ENCODE data around the gene ZNF444. TPM values are rescaled to one million over a fixed set of nuclear protein-coding genes. Genes with fewer than 3 reads are reported as not detected.

Gene ZNF444
- total and polyA plus RNA-seq, 9 of the 15 experiments (the other 6 are each of a cell fraction or from before 2014, with no cell fraction given), result 0.39 to 40.0 (median 6.9) TPM

DNA sequence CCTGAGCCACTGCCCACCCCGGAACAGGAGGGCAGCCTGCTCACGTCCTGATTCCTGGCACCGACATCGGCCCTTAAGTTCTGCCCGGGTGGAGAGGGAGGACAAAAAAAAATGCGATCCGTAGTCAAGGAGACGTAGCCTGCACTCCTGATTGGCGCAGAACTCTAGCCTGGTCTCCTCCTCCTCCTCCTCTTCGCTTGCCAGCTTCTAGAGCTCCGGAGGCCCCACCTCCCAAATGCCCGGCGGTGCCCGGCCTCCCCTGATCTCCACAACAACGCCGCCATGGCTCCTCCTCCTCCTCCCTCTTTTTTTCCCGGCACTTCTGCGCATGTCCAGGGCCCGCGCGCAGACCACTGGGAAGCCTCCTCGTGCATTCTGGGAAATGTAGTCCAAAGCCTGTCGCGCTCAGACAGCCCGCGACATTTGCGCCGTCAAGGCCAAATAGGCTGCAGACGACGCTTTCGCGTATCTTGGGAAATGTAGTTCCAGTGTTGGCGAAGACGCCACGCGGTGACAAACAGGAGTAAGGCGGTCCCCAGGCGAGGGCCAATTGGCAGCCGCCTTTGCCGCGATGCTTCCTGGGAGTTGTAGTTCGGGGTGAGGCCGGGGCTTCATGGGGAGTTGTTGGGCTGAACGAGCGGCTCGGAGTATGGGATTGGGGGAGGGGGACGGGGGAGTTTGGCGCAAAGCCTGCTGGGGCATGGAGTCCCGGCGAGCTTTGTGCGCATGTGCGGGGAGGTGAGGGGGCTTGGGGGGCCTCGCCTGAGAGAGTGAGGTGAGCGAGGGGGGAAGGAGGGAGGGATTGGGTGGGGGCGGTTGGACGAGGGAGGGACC is at the start of gene ZNF444 (continued):
- TF ChIP-seq ZBTB9 (CRISPR knock-in tag; IDR thresholded peaks at IDR 0.05), result 0 out of 2 replicates have a peak, but pooled peaks have one; percentile 86
- no peak for TF ChIP-seq MCM5 (IDR thresholded peaks at IDR 0.05; ENCODE audit: low read depth)
- no peak for TF ChIP-seq CCAR2 (IDR thresholded peaks at IDR 0.05; ENCODE audit: low read depth, low read length)
- peak; percentile 68 for TF ChIP-seq GABPA (tag; conservative IDR thresholded peaks at IDR 0.05; ENCODE audit: low read depth)
- TF ChIP-seq, protein P1, sequence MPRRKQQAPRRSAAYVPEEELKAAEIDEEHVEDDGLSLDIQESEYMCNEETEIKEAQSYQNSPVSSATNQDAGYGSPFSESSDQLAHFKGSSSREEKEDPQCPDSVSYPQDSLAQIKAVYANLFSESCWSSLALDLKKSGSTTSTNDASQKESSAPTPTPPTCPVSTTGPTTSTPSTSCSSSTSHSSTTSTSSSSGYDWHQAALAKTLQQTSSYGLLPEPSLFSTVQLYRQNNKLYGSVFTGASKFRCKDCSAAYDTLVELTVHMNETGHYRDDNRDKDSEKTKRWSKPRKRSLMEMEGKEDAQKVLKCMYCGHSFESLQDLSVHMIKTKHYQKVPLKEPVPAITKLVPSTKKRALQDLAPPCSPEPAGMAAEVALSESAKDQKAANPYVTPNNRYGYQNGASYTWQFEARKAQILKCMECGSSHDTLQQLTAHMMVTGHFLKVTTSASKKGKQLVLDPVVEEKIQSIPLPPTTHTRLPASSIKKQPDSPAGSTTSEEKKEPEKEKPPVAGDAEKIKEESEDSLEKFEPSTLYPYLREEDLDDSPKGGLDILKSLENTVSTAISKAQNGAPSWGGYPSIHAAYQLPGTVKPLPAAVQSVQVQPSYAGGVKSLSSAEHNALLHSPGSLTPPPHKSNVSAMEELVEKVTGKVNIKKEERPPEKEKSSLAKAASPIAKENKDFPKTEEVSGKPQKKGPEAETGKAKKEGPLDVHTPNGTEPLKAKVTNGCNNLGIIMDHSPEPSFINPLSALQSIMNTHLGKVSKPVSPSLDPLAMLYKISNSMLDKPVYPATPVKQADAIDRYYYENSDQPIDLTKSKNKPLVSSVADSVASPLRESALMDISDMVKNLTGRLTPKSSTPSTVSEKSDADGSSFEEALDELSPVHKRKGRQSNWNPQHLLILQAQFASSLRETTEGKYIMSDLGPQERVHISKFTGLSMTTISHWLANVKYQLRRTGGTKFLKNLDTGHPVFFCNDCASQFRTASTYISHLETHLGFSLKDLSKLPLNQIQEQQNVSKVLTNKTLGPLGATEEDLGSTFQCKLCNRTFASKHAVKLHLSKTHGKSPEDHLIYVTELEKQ (CRISPR knock-in tag; IDR thresholded peaks at IDR 0.05), result no peak
- TF ChIP-seq, protein P2, sequence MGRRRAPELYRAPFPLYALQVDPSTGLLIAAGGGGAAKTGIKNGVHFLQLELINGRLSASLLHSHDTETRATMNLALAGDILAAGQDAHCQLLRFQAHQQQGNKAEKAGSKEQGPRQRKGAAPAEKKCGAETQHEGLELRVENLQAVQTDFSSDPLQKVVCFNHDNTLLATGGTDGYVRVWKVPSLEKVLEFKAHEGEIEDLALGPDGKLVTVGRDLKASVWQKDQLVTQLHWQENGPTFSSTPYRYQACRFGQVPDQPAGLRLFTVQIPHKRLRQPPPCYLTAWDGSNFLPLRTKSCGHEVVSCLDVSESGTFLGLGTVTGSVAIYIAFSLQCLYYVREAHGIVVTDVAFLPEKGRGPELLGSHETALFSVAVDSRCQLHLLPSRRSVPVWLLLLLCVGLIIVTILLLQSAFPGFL (CRISPR knock-in tag; IDR thresholded peaks at IDR 0.05), result no peak
- no peak for TF ChIP-seq TCF7 (IDR thresholded peaks at IDR 0.05; ENCODE audit: borderline replicate concordance)
- no peak for TF ChIP-seq NCOA6 (IDR thresholded peaks at IDR 0.05)
- TF ChIP-seq ZKSCAN1 (IDR thresholded peaks at IDR 0.05; ENCODE audit: low read depth, low read length), result no peak
- no peak for TF ChIP-seq HIVEP1 (CRISPR knock-in tag; IDR thresholded peaks at IDR 0.05)
- no peak for TF ChIP-seq CAMTA2 (CRISPR knock-in tag; conservative IDR thresholded peaks at IDR 0.05)
- no peak for TF ChIP-seq E2F3 (CRISPR knock-in tag; IDR thresholded peaks at IDR 0.05)
- TF ChIP-seq, protein P3, sequence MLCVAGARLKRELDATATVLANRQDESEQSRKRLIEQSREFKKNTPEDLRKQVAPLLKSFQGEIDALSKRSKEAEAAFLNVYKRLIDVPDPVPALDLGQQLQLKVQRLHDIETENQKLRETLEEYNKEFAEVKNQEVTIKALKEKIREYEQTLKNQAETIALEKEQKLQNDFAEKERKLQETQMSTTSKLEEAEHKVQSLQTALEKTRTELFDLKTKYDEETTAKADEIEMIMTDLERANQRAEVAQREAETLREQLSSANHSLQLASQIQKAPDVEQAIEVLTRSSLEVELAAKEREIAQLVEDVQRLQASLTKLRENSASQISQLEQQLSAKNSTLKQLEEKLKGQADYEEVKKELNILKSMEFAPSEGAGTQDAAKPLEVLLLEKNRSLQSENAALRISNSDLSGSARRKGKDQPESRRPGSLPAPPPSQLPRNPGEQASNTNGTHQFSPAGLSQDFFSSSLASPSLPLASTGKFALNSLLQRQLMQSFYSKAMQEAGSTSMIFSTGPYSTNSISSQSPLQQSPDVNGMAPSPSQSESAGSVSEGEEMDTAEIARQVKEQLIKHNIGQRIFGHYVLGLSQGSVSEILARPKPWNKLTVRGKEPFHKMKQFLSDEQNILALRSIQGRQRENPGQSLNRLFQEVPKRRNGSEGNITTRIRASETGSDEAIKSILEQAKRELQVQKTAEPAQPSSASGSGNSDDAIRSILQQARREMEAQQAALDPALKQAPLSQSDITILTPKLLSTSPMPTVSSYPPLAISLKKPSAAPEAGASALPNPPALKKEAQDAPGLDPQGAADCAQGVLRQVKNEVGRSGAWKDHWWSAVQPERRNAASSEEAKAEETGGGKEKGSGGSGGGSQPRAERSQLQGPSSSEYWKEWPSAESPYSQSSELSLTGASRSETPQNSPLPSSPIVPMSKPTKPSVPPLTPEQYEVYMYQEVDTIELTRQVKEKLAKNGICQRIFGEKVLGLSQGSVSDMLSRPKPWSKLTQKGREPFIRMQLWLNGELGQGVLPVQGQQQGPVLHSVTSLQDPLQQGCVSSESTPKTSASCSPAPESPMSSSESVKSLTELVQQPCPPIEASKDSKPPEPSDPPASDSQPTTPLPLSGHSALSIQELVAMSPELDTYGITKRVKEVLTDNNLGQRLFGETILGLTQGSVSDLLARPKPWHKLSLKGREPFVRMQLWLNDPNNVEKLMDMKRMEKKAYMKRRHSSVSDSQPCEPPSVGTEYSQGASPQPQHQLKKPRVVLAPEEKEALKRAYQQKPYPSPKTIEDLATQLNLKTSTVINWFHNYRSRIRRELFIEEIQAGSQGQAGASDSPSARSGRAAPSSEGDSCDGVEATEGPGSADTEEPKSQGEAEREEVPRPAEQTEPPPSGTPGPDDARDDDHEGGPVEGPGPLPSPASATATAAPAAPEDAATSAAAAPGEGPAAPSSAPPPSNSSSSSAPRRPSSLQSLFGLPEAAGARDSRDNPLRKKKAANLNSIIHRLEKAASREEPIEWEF (CRISPR knock-in tag; IDR thresholded peaks at IDR 0.05), result no peak
- TF ChIP-seq SMC3 (conservative IDR thresholded peaks at IDR 0.05; ENCODE audit: insufficient read depth, low read depth, low read length), result no peak
- TF ChIP-seq, protein P4, sequence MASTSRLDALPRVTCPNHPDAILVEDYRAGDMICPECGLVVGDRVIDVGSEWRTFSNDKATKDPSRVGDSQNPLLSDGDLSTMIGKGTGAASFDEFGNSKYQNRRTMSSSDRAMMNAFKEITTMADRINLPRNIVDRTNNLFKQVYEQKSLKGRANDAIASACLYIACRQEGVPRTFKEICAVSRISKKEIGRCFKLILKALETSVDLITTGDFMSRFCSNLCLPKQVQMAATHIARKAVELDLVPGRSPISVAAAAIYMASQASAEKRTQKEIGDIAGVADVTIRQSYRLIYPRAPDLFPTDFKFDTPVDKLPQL (IDR thresholded peaks at IDR 0.05; ENCODE audit: extremely low read depth, insufficient read length), result no peak
- peak; percentile 84; the same call in 1 of the 2 replicates for TF ChIP-seq BACH1 (tag; IDR thresholded peaks at IDR 0.05)
